ENCODE results near the gene PHF13.

The PHF13 gene

GRCh38 chr1:6613361-6614018, at the start of gene PHF13:
Gene PHF13, plus strand, starts transcription at chr1:6613731. Its CDS starts 336 bp downstream, at chr1:6614067.
- DNase-seq, result peak; percentile 99 to 100

GRCh38 chr1:6569033-6569432, 44.5 kb upstream of the PHF13 start:
- DNase-seq, result no peak

GRCh38 chr1:6570100-6570499, 43.4 kb upstream of the PHF13 start:
- no peak for DNase-seq

GRCh38 chr1:6570987-6571386, 42.5 kb upstream of the PHF13 start:
- no peak for DNase-seq

GRCh38 chr1:6572653-6573383, 40.7 kb upstream of the PHF13 start:
- no peak for DNase-seq

GRCh38 chr1:6574025-6574620, 39.4 kb upstream of the PHF13 start:
- DNase-seq, result no peak

- DNase-seq, result no peak
Observed at GRCh38 chr1:6574818-6575217, 38.7 kb upstream of the PHF13 start.

GRCh38 chr1:6577831-6578525, 35.6 kb upstream of the PHF13 start:
- no peak for DNase-seq

- DNase-seq, result no peak
Observed at GRCh38 chr1:6578624-6579373, 34.7 kb upstream of the PHF13 start.

- peak; percentile 97 for DNase-seq
Observed at GRCh38 chr1:6579374-6580118, 34.0 kb upstream of the PHF13 start, which contains the start of gene ZBTB48. Gene ZBTB48, plus strand, starts transcription at chr1:6579994. Its CDS starts 616 bp downstream, at chr1:6580610.

- no peak for DNase-seq
Observed at GRCh38 chr1:6580119-6580592, 33.4 kb upstream of the PHF13 start.

GRCh38 chr1:6580593-6581409, 32.7 kb upstream of the PHF13 start:
- no peak for DNase-seq

GRCh38 chr1:6581561-6582305, 31.8 kb upstream of the PHF13 start:
- no peak for DNase-seq

- no peak for DNase-seq
Observed at GRCh38 chr1:6582370-6582769, 31.2 kb upstream of the PHF13 start.

- no peak for DNase-seq
Observed at GRCh38 chr1:6584126-6585080, 29.1 kb upstream of the PHF13 start.

GRCh38 chr1:6585081-6585722, 28.3 kb upstream of the PHF13 start:
- no peak for DNase-seq

- DNase-seq, result no peak
Observed at GRCh38 chr1:6585841-6586240, 27.7 kb upstream of the PHF13 start.

- no peak for DNase-seq
Observed at GRCh38 chr1:6586404-6586816, 27.1 kb upstream of the PHF13 start.

Data from stimulated activated CD4-positive, alpha-beta T cell treated with anti-CD3 and anti-CD28 coated beads, Interleukin-4, amount 100 ng/mL, for 4 hours (primary cell).